ENCODE data around the gene CMTM6.
A peak's percentile ranks its signal among the peaks of the same experiment; 100 is the strongest.
"Not testable (repeated sequence)": the region's sequence is repeated elsewhere in the genome, so short reads cannot be mapped to it uniquely, and the experiment has no call there.

The CMTM6 gene

GRCh38 chr3:32498992-32499391 is 3.7 kb downstream of the CMTM6 start:
- no peak for DNase-seq

- DNase-seq = no peak
Measured at GRCh38 chr3:32498252-32498651, 4.4 kb downstream of the CMTM6 start.

GRCh38 chr3:32495609-32496008 is 7.0 kb downstream of the CMTM6 start:
- DNase-seq = no peak

GRCh38 chr3:32495085-32495484 is 7.6 kb downstream of the CMTM6 start:
- no peak for DNase-seq

GRCh38 chr3:32493437-32494414 is 8.9 kb downstream of the CMTM6 start:
- peak in 1 of 2 experiments; percentile 44 for DNase-seq

GRCh38 chr3:32492684-32493436 is 9.8 kb downstream of the CMTM6 start:
- no peak for DNase-seq

- no peak for DNase-seq
Measured at GRCh38 chr3:32488474-32489008, 14.1 kb downstream of the CMTM6 start.

GRCh38 chr3:32487781-32488473 is 14.7 kb downstream of the CMTM6 start:
- no peak for DNase-seq

GRCh38 chr3:32484436-32484835 is 18.2 kb downstream of the CMTM6 start:
- no peak for DNase-seq

- no peak for DNase-seq
Measured at GRCh38 chr3:32483772-32484171, 18.9 kb downstream of the CMTM6 start.

GRCh38 chr3:32482693-32483092 is 20.0 kb downstream of the CMTM6 start:
- no peak for DNase-seq

GRCh38 chr3:32481791-32482631 is 20.6 kb downstream of the CMTM6 start:
- no peak for DNase-seq

- no peak for DNase-seq
Measured at GRCh38 chr3:32480604-32481003, 22.0 kb downstream of the CMTM6 start.

- no peak for DNase-seq
Measured at GRCh38 chr3:32474201-32474600, 28.5 kb downstream of the CMTM6 start.

GRCh38 chr3:32472151-32472550 is 30.5 kb downstream of the CMTM6 start:
- not testable (repeated sequence) for DNase-seq

- no peak for DNase-seq
Measured at GRCh38 chr3:32471246-32471645, 31.4 kb downstream of the CMTM6 start.

GRCh38 chr3:32470362-32470761 is 32.3 kb downstream of the CMTM6 start:
- DNase-seq = no peak

- DNase-seq = no peak
Measured at GRCh38 chr3:32469151-32469874, 33.3 kb downstream of the CMTM6 start.

GRCh38 chr3:32467333-32468070 is 35.1 kb downstream of the CMTM6 start:
- peak; percentile 76 to 79 for DNase-seq

GRCh38 chr3:32466808-32467207 is 35.8 kb downstream of the CMTM6 start:
- DNase-seq = not testable (repeated sequence)

Data from activated CD4-positive, alpha-beta T cell treated with anti-CD3 and anti-CD28 coated beads, Interleukin-2, amount 50 U/mL, for 48 hours (primary cell).